B cell (primary cell): ENCODE data around the gene LAYN. TPM values are rescaled to one million over a fixed set of nuclear protein-coding genes. Genes with fewer than 3 reads are reported as not detected.

Experiments
- ATAC-seq: fragments of 200-7000 bp; cut with Tn5 transposase; one replicate; pipeline ENCODE4 v1.10.0; 2021; ENCODE audit warnings: low read depth, mild to moderate bottlenecking, moderate number of reproducible peaks, moderate library complexity
- CTCF ChIA-PET: fragments of 350-600 bp; sonication (Branson Sonifier 250); formaldehyde crosslinking; loops from one replicate; lab custom pipeline; 2021; ENCODE audit warnings: antibody characterized with exemption, inconsistent platforms; lab: Charles Lee
- POLR2A ChIA-PET: fragments of 350-600 bp; sonication (Branson Sonifier 250); formaldehyde crosslinking; loops from one replicate; lab custom pipeline; 2021; ENCODE audit warnings: antibody characterized with exemption; lab: Charles Lee
- DNase-seq: peaks from one replicate; pipeline ENCODE4 v3.0.0; 2013
- H2AFZ ChIP-seq: 2 replicates; pipeline ENCODE4 v1.6.1; 2012; ENCODE audit warnings: mild to moderate bottlenecking, low read depth, low read length; ENCODE audit not compliant: insufficient read depth, poor library complexity, severe bottlenecking
- H3K27ac ChIP-seq, 2 donors: 1 replicate in 1 of 2; 2 replicates in 1 of 2; pipeline ENCODE4 v1.5.1; 2012 to 2013; ENCODE audit warnings: low read length in 2 of 2, mild to moderate bottlenecking in 2 of 2, moderate library complexity in 1 of 2
- H3K27me3 ChIP-seq, 4 experiments: fragments of 200-600 bp in 1 of 4; sonication (generic) in 1 of 4; replicated peaks in 1 of 4; 1 replicate in 2 of 4; 2 replicates in 2 of 4; pipeline versions ENCODE4 v1.6.1 to v1.7.0; 2013 to 2016; ENCODE audit warnings: low read length in 3 of 4, mild to moderate bottlenecking in 2 of 4, mixed read lengths in 1 of 4, moderate library complexity in 1 of 4; ENCODE audit not compliant: insufficient read depth in 4 of 4, control insufficient read depth in 3 of 4; ENCODE audit errors: control extremely low read depth in 1 of 4
- H3K36me3 ChIP-seq, 2 experiments: replicated peaks in 1 of 2; 1 replicate in 1 of 2; 2 replicates in 1 of 2; pipeline versions ENCODE4 v1.6.1 to v1.7.1; 2013; ENCODE audit warnings: low read length in 1 of 2; ENCODE audit not compliant: insufficient read depth in 2 of 2, control insufficient read depth in 1 of 2; ENCODE audit errors: control extremely low read depth in 1 of 2, extremely low read depth in 1 of 2
- H3K4me1 ChIP-seq, 2 donors: fragments of 200-600 bp in 1 of 2; sonication (generic) in 1 of 2; 1 replicate in 1 of 2; 2 replicates in 1 of 2; pipeline versions ENCODE4 v1.5.1 to v1.6.1; 2013 to 2017; ENCODE audit warnings: low read length in 2 of 2; ENCODE audit not compliant: control insufficient read depth in 2 of 2, insufficient read depth in 2 of 2
- H3K4me2 ChIP-seq: replicated peaks from 2 replicates; pipeline ENCODE3; 2012; ENCODE audit warnings: mild to moderate bottlenecking, low read depth, low read length; ENCODE audit not compliant: poor library complexity, severe bottlenecking
- H3K4me3 ChIP-seq, 5 experiments: fragments of 200-600 bp in 1 of 5; sonication (generic) in 1 of 5; 1 replicate in 3 of 5; 2 replicates in 2 of 5; pipeline versions ENCODE4 v1.5.1 to v1.7.0; 2011 to 2016; ENCODE audit warnings: low read length in 4 of 5, mild to moderate bottlenecking in 4 of 5, low read depth in 2 of 5, control low read depth in 1 of 5, moderate library complexity in 1 of 5; ENCODE audit not compliant: insufficient read depth in 1 of 5; ENCODE audit errors: control extremely low read depth in 1 of 5, extremely low read depth in 1 of 5
- H3K79me2 ChIP-seq: fragments of 200-600 bp; sonication (generic); one replicate; pipeline ENCODE4 v1.6.0; 2016; ENCODE audit warnings: low read length; ENCODE audit not compliant: control insufficient read depth, insufficient read depth
- H3K9ac ChIP-seq: fragments of 200-600 bp; sonication (generic); 2 replicates; pipeline ENCODE4 v1.6.1; 2017; ENCODE audit warnings: mild to moderate bottlenecking, low read length, moderate library complexity
- H3K9me3 ChIP-seq, 3 donors: one replicate each; pipeline versions ENCODE4 v1.6.1 to v1.7.1; 2013; ENCODE audit warnings: low read length in 2 of 3; ENCODE audit not compliant: control insufficient read depth in 2 of 3, insufficient read depth in 1 of 3; ENCODE audit errors: control extremely low read depth in 1 of 3
- H4K20me1 ChIP-seq: 2 replicates; pipeline ENCODE4 v1.6.0; 2012; ENCODE audit warnings: mild to moderate bottlenecking, low read length; ENCODE audit not compliant: insufficient read depth, control insufficient read depth, poor library complexity, severe bottlenecking
- H3K27ac Mint-ChIP-seq: one replicate; pipeline ENCODE4 v1.8.0; 2021; ENCODE audit warnings: mixed read lengths
- H3K27me3 Mint-ChIP-seq: one replicate; pipeline ENCODE4 v1.8.0; 2021; ENCODE audit warnings: mixed read lengths
- H3K4me1 Mint-ChIP-seq: one replicate; pipeline ENCODE4 v1.8.0; 2021; ENCODE audit warnings: mixed read lengths
- H3K4me3 Mint-ChIP-seq: one replicate; pipeline ENCODE4 v1.8.0; 2021; ENCODE audit warnings: mixed read lengths
- H3K9me3 Mint-ChIP-seq: one replicate; pipeline ENCODE4 v1.8.0; 2022; ENCODE audit warnings: mixed read lengths; ENCODE audit not compliant: insufficient read depth
- CTCF ChIP-seq: fragments of 200-600 bp; IDR thresholded peaks from one replicate; pipeline ENCODE4 v1.8.0; 2022; ENCODE audit warnings: antibody characterized with exemption, mild to moderate bottlenecking
- EZH2 ChIP-seq: IDR thresholded peaks from 2 replicates; pipeline ENCODE4 v1.6.1; 2012; ENCODE audit warnings: borderline replicate concordance, low read depth, mild to moderate bottlenecking, moderate library complexity, low read length; ENCODE audit not compliant: insufficient read depth, poor library complexity, severe bottlenecking
- intact Hi-C: fragments of 100-400 bp; cut with micrococcal nuclease; formaldehyde crosslinking; loops from one replicate; pipeline ENCODE4 v1.10.0; 2022
- polyA plus RNA-seq: library from polyadenylated mRNA; depleted of rRNA; stranded (reverse); fragments of >200 nt; gene quantifications from 2 replicates; pipeline ENCODE4 v1.2.3, GENCODE V29; 2012
- total RNA-seq, 2 donors: library from RNA; stranded (reverse); fragments of 120-200 nt in 1 of 2; gene quantifications; 1 replicate in 1 of 2; 2 replicates in 1 of 2; pipeline versions ENCODE4 v1.2.3 to v1.2.4, GENCODE V29; 2013 to 2022

The LAYN gene
- total and polyA plus RNA-seq, 2 donors (not counting 1 experiment from before 2014, with no cell fraction given) = not detected

- Histone ChIP-seq H3K9me3 (peaks cover 0 to 12% (median 7%) of the 10 kb centered on the region in 3 donors), H3K79me2 (no peaks in the 10 kb centered on the region), H3K4me3 (no peak overlapping the region), H3K9ac (no peak overlapping the region), H3K36me3 (no peaks in the 10 kb centered on the region), H3K27me3 (peaks cover 0 to 2% (median 0%) of the 10 kb centered on the region in 4 experiments), H4K20me1 (no peaks in the 10 kb centered on the region), H2AFZ (no peak overlapping the region), H3K4me2 (no peak overlapping the region), H3K27ac (no peak overlapping the region), H3K4me1 (no peaks in the 10 kb centered on the region)
- CTCF ChIA-PET = interaction anchor here (1.4 kb wide), 1 partner anchor 223 kb away, joined by 5 read pairs; no protein-coding TSS in a partner anchor
- no peak overlapping the region for H3K27ac Mint-ChIP-seq
- POLR2A ChIA-PET = no interaction called here
- no peaks in the 10 kb centered on the region for H3K4me1 Mint-ChIP-seq
- intact Hi-C loops = no loop called here
- no peak for ATAC-seq
- DNase-seq = no peak
- H3K4me3 Mint-ChIP-seq = no peak overlapping the region
- H3K27me3 Mint-ChIP-seq = peaks cover 18% of the 10 kb centered on the region
- TF ChIP-seq CTCF (no peak), EZH2 (no peak)
- peaks cover 7% of the 10 kb centered on the region for H3K9me3 Mint-ChIP-seq
Observed at GRCh38 chr11:111554532-111554931, 14.0 kb downstream of the LAYN start.

GRCh38 chr11:111555255-111555654 lies 14.7 kb downstream of the LAYN start:
- H3K9me3 ChIP-seq = peaks cover 0 to 12% (median 7%) of the 10 kb centered on the region in 3 donors
- no peak overlapping the region for H3K4me3 ChIP-seq
- no peak for TF ChIP-seq CTCF
- H3K9ac ChIP-seq = no peak overlapping the region
- H2AFZ ChIP-seq = no peak overlapping the region
- H3K79me2 ChIP-seq = no peaks in the 10 kb centered on the region
- ATAC-seq (no peak), DNase-seq (no peak)
- POLR2A ChIA-PET = no interaction called here
- H3K4me1 ChIP-seq = no peaks in the 10 kb centered on the region
- H3K36me3 ChIP-seq = no peaks in the 10 kb centered on the region
- no peak overlapping the region for H3K4me2 ChIP-seq
- no peak overlapping the region for H3K27ac Mint-ChIP-seq
- H4K20me1 ChIP-seq = no peaks in the 10 kb centered on the region
- CTCF ChIA-PET = no interaction called here
- intact Hi-C loops = no loop called here
- H3K27ac ChIP-seq = no peak overlapping the region
- H3K4me3 Mint-ChIP-seq = no peak overlapping the region
- H3K27me3 ChIP-seq = peaks cover 0 to 2% (median 0%) of the 10 kb centered on the region in 4 experiments
- peaks cover 7% of the 10 kb centered on the region for H3K9me3 Mint-ChIP-seq
- peaks cover 22% of the 10 kb centered on the region for H3K27me3 Mint-ChIP-seq
- H3K4me1 Mint-ChIP-seq = no peaks in the 10 kb centered on the region
